Endodermal cell (in vitro differentiated cells): ENCODE results near the gene CACNA2D4. TPM values are rescaled to one million over a fixed set of nuclear protein-coding genes. Genes with fewer than 3 reads are reported as not detected.

Experiments
- DNase-seq: peaks from one replicate; pipeline ENCODE4 v3.0.0-alpha.2; 2017
- H3K27ac ChIP-seq: 2 replicates; pipeline ENCODE4 v1.5.1; 2013; ENCODE audit warnings: mild to moderate bottlenecking, low read depth, low read length, moderate library complexity
- H3K27me3 ChIP-seq: 2 replicates; pipeline ENCODE4 v1.6.1; 2013; ENCODE audit warnings: mild to moderate bottlenecking, low read length, moderate library complexity; ENCODE audit not compliant: insufficient read depth, control insufficient read depth, poor library complexity, severe bottlenecking
- H3K36me3 ChIP-seq: 2 replicates; pipeline ENCODE4 v1.7.0; 2013; ENCODE audit warnings: mild to moderate bottlenecking, low read length, moderate library complexity; ENCODE audit not compliant: control insufficient read depth, insufficient read depth
- H3K4me1 ChIP-seq: one replicate; pipeline ENCODE4 v1.7.0; 2013; ENCODE audit warnings: low read length; ENCODE audit not compliant: control insufficient read depth, insufficient read depth
- H3K4me3 ChIP-seq: 2 replicates; pipeline ENCODE4 v1.5.1; 2013; ENCODE audit warnings: mild to moderate bottlenecking, low read length, moderate library complexity
- H3K9ac ChIP-seq: 2 replicates; pipeline ENCODE4 v1.6.1; 2013; ENCODE audit warnings: mild to moderate bottlenecking, low read length, moderate library complexity; ENCODE audit not compliant: poor library complexity, severe bottlenecking; ENCODE audit errors: extremely low read depth
- H3K9me3 ChIP-seq: 2 replicates; pipeline ENCODE4 v1.6.1; 2013; ENCODE audit warnings: mild to moderate bottlenecking, low read length, moderate library complexity; ENCODE audit not compliant: control insufficient read depth
- H3K27ac Mint-ChIP-seq: 2 replicates; pipeline ENCODE4 v1.8.0; 2020; ENCODE audit warnings: mixed read lengths
- H3K27me3 Mint-ChIP-seq: 2 replicates; pipeline ENCODE4 v1.8.0; 2021; ENCODE audit warnings: mild to moderate bottlenecking, mixed read lengths; ENCODE audit not compliant: insufficient read depth
- H3K36me3 Mint-ChIP-seq: 2 replicates; pipeline ENCODE4 v1.8.0; 2020; ENCODE audit warnings: low read depth, mixed read lengths
- H3K4me1 Mint-ChIP-seq: 2 replicates; pipeline ENCODE4 v1.8.0; 2020; ENCODE audit warnings: mixed read lengths
- H3K4me3 Mint-ChIP-seq: 2 replicates; pipeline ENCODE4 v1.8.0; 2020; ENCODE audit warnings: mild to moderate bottlenecking, moderate library complexity, mixed read lengths
- H3K9me3 Mint-ChIP-seq: 2 replicates; pipeline ENCODE4 v1.8.0; 2020; ENCODE audit warnings: mild to moderate bottlenecking, mixed read lengths
- CTCF ChIP-seq: fragments of 200-600 bp; sonication (generic); conservative IDR thresholded peaks from 2 replicates; pipeline ENCODE4 v1.5.0; 2021; ENCODE audit warnings: antibody characterized with exemption, mild to moderate bottlenecking
- WGBS, 2 experiments: methylation state at CpG; one replicate each; pipeline versions ENCODE4 v1.1.5 to v1.1.7; 2013; ENCODE audit warnings: missing lambda C conversion rate in 2 of 2, mixed read lengths in 1 of 2; ENCODE audit not compliant: insufficient coverage in 1 of 2, insufficient read length in 1 of 2; 5-methylcytosine and 5-hydroxymethylcytosine counted together
- total RNA-seq, 2 donors: library from RNA; stranded (reverse); fragmentation: NEBNext Ultra II Directional in 1 of 2; extraction: Animal tissue kit (Norgen Biotek cat#: 25700) in 1 of 2; gene quantifications; 2 replicates in 1 of 2; 3 replicates in 1 of 2; pipeline ENCODE4 v1.2.1, GENCODE V29; 2021

The CACNA2D4 gene
- total RNA-seq, 2 donors from 2014 or later = 4.3 to 5.7 TPM

- H3K27me3 ChIP-seq = no peaks in the 10 kb centered on the region
- H3K36me3 ChIP-seq = peaks cover 4% of the 10 kb centered on the region
- Mint-ChIP-seq H3K4me1 (peaks cover 50% of the 10 kb centered on the region), H3K4me3 (peak overlapping the region; percentile 8), H3K27ac (peak overlapping the region; percentile 69), H3K36me3 (no peaks in the 10 kb centered on the region), H3K9me3 (no peaks in the 10 kb centered on the region), H3K27me3 (no peaks in the 10 kb centered on the region)
- TF ChIP-seq CTCF = no peak
- DNase-seq = peak; percentile 74
- H3K9ac ChIP-seq = no peak overlapping the region
- 87 to 96% methylated on average over 14 to 15 of the region's 15 CpGs for WGBS, 2 experiments
- no peaks in the 10 kb centered on the region for H3K9me3 ChIP-seq
- H3K4me3 ChIP-seq = no peak overlapping the region
- H3K4me1 ChIP-seq = peaks cover 20% of the 10 kb centered on the region
- H3K27ac ChIP-seq = no peak overlapping the region
These were observed 123.9 kb downstream of the CACNA2D4 start for GRCh38 chr12:1794440-1795090.

GRCh38 chr12:1793426-1794210 lies 124.8 kb downstream of the CACNA2D4 start:
- H3K4me3 Mint-ChIP-seq = no peak overlapping the region
- peaks cover under 1% of the 10 kb centered on the region for H3K36me3 Mint-ChIP-seq
- Histone ChIP-seq H3K4me3 (no peak overlapping the region), H3K4me1 (peaks cover 20% of the 10 kb centered on the region), H3K36me3 (peaks cover 4% of the 10 kb centered on the region), H3K27me3 (no peaks in the 10 kb centered on the region), H3K27ac (no peak overlapping the region), H3K9me3 (no peaks in the 10 kb centered on the region), H3K9ac (no peak overlapping the region)
- H3K9me3 Mint-ChIP-seq = no peaks in the 10 kb centered on the region
- DNase-seq = peak; percentile 42
- H3K27me3 Mint-ChIP-seq = no peaks in the 10 kb centered on the region
- peak overlapping the region; percentile 69 for H3K27ac Mint-ChIP-seq
- H3K4me1 Mint-ChIP-seq = peaks cover 50% of the 10 kb centered on the region
- no peak for TF ChIP-seq CTCF
- WGBS, 2 experiments = 94 to 97% methylated on average over 23 to 26 of the region's 26 CpGs

- H3K27me3 Mint-ChIP-seq = no peaks in the 10 kb centered on the region
- H3K9me3 Mint-ChIP-seq = no peaks in the 10 kb centered on the region
- Histone ChIP-seq H3K4me3 (no peak overlapping the region), H3K36me3 (peaks cover 12% of the 10 kb centered on the region), H3K9me3 (no peaks in the 10 kb centered on the region), H3K4me1 (peaks cover 20% of the 10 kb centered on the region), H3K9ac (no peak overlapping the region), H3K27me3 (no peaks in the 10 kb centered on the region), H3K27ac (no peak overlapping the region)
- WGBS, 2 experiments = 96 to 100% methylated on average over 1 to 6 of the region's 6 CpGs
- peak; percentile 37 for DNase-seq
- H3K4me1 Mint-ChIP-seq = peaks cover 50% of the 10 kb centered on the region
- peaks cover 11% of the 10 kb centered on the region for H3K36me3 Mint-ChIP-seq
- H3K4me3 Mint-ChIP-seq = no peak overlapping the region
- TF ChIP-seq CTCF = no peak
- H3K27ac Mint-ChIP-seq = no peak overlapping the region
These were observed 126.0 kb downstream of the CACNA2D4 start for GRCh38 chr12:1792406-1792805.
